RWPE2 (cell line): ENCODE results near the gene CDKN1A.
"Not testable (repeated sequence)": the region's sequence is repeated elsewhere in the genome, so short reads cannot be mapped to it uniquely, and the experiment has no call there.

ENCODE experiments used
- ATAC-seq: fragments of 200-7000 bp; cut with Tn5 transposase; 3 replicates; pipeline ENCODE4 v1.9.1; 2021; ENCODE audit warnings: low read depth
- DNase-seq: peaks from one replicate; pipeline ENCODE4 v3.0.0-alpha.2; 2020; ENCODE audit warnings: low spot score
- H3K27ac ChIP-seq: fragments of 450-650 bp; 2 replicates; pipeline ENCODE4 v1.5.1; 2017; ENCODE audit warnings: mild to moderate bottlenecking; ENCODE audit not compliant: poor library complexity, severe bottlenecking
- H3K27me3 ChIP-seq: fragments of 250-450 bp; sonication (Bioruptor Pico); 2 replicates; pipeline ENCODE4 v1.5.1; 2021; ENCODE audit warnings: mild to moderate bottlenecking, moderate library complexity; ENCODE audit not compliant: insufficient read depth, poor library complexity, severe bottlenecking
- H3K36me3 ChIP-seq: fragments of 250-450 bp; sonication (Bioruptor Pico); 2 replicates; pipeline ENCODE4 v1.5.1; 2020; ENCODE audit warnings: low read depth, mild to moderate bottlenecking, moderate library complexity
- H3K4me1 ChIP-seq: fragments of 250-450 bp; sonication (Bioruptor Pico); 2 replicates; pipeline ENCODE4 v1.5.1; 2021; ENCODE audit warnings: mild to moderate bottlenecking, moderate library complexity; ENCODE audit not compliant: insufficient read depth, poor library complexity, severe bottlenecking
- H3K4me3 ChIP-seq: fragments of 250-450 bp; sonication (Bioruptor Pico); 2 replicates; pipeline ENCODE4 v1.5.1; 2021; ENCODE audit warnings: mild to moderate bottlenecking, moderate library complexity; ENCODE audit not compliant: severe bottlenecking
- H3K9me3 ChIP-seq: fragments of 250-450 bp; sonication (Bioruptor Pico); 2 replicates; pipeline ENCODE4 v1.5.1; 2021; ENCODE audit warnings: mild to moderate bottlenecking, moderate library complexity; ENCODE audit not compliant: severe bottlenecking
- CTCF ChIP-seq: fragments of 450-650 bp; IDR thresholded peaks from one replicate; pipeline ENCODE4 v1.5.1; 2017; ENCODE audit warnings: mild to moderate bottlenecking, moderate library complexity; ENCODE audit not compliant: poor library complexity, severe bottlenecking

CDKN1A gene

GRCh38 chr6:36649086-36649485 is 29.4 kb upstream of the CDKN1A start:
- ATAC-seq (no peak), DNase-seq (no peak)
- no peaks in the 10 kb centered on the region for H3K27me3 ChIP-seq
- H3K36me3 ChIP-seq = no peaks in the 10 kb centered on the region
- H3K27ac ChIP-seq = no peak overlapping the region
- H3K4me1 ChIP-seq = peaks cover 15% of the 10 kb centered on the region
- no peak overlapping the region for H3K4me3 ChIP-seq
- no peaks in the 10 kb centered on the region for H3K9me3 ChIP-seq
- no peak for TF ChIP-seq CTCF

- Histone ChIP-seq H3K4me3 (no peak overlapping the region), H3K4me1 (peaks cover 7% of the 10 kb centered on the region), H3K36me3 (no peaks in the 10 kb centered on the region), H3K27me3 (no peaks in the 10 kb centered on the region), H3K9me3 (no peaks in the 10 kb centered on the region), H3K27ac (no peak overlapping the region)
- ATAC-seq (no peak), DNase-seq (no peak)
- no peak for TF ChIP-seq CTCF
These were observed 28.6 kb upstream of the CDKN1A start for GRCh38 chr6:36649701-36650484.

- Histone ChIP-seq H3K4me3 (no peak overlapping the region), H3K27me3 (no peaks in the 10 kb centered on the region), H3K36me3 (no peaks in the 10 kb centered on the region), H3K27ac (no peak overlapping the region), H3K9me3 (no peaks in the 10 kb centered on the region), H3K4me1 (peaks cover 7% of the 10 kb centered on the region)
- no peak for DNase-seq
- TF ChIP-seq CTCF = no peak
- no peak for ATAC-seq
These were observed 27.6 kb upstream of the CDKN1A start for GRCh38 chr6:36650848-36651478.

- Histone ChIP-seq H3K9me3 (no peaks in the 10 kb centered on the region), H3K4me1 (peaks cover 7% of the 10 kb centered on the region), H3K4me3 (no peak overlapping the region), H3K27me3 (no peaks in the 10 kb centered on the region), H3K27ac (no peak overlapping the region), H3K36me3 (no peaks in the 10 kb centered on the region)
- no peak for ATAC-seq
- no peak for TF ChIP-seq CTCF
- no peak for DNase-seq
These were observed 26.7 kb upstream of the CDKN1A start for GRCh38 chr6:36651659-36652379.

- H3K4me1 ChIP-seq = peaks cover 12% of the 10 kb centered on the region
- H3K27me3 ChIP-seq, ATAC-seq, H3K27ac ChIP-seq, H3K4me3 ChIP-seq, H3K9me3 ChIP-seq, H3K36me3 ChIP-seq, DNase-seq: not testable (repeated sequence)
These were observed 24.0 kb upstream of the CDKN1A start for GRCh38 chr6:36654469-36654868.
